OCI-LY1 (cell line): Measurements from ENCODE around the gene RPL9.
A peak's percentile ranks its signal among the peaks of the same experiment; 100 is the strongest.

Experiments used
- CTCF ChIP-seq: fragments of 200-600 bp; sonication (generic), shearing (Covaris generic); IDR thresholded peaks from 2 replicates; pipeline ENCODE4 v1.5.1; 2017; ENCODE audit warnings: mild to moderate bottlenecking, antibody characterized with exemption, low read length, moderate library complexity, mixed read lengths
- EZH2 ChIP-seq: fragments of 200-600 bp; sonication (generic), shearing (Covaris generic); IDR thresholded peaks from 2 replicates; pipeline ENCODE4 v1.8.0; 2017; ENCODE audit warnings: borderline replicate concordance, mixed run types, mild to moderate bottlenecking, antibody characterized with exemption, low read length, moderate library complexity, mixed read lengths

GRCh38 chr4:39435659-39436563 is 22.8 kb downstream of the RPL9 start:
- TF ChIP-seq CTCF (peak; percentile 64), EZH2 (no peak)
